NCI-H1092 (cell line): ENCODE results near the gene OSBPL3.

Source experiments
- DNase-seq: peaks from one replicate; lab custom pipeline; 2025; lab: John Stamatoyannopoulos, UW

Gene OSBPL3

DNA sequence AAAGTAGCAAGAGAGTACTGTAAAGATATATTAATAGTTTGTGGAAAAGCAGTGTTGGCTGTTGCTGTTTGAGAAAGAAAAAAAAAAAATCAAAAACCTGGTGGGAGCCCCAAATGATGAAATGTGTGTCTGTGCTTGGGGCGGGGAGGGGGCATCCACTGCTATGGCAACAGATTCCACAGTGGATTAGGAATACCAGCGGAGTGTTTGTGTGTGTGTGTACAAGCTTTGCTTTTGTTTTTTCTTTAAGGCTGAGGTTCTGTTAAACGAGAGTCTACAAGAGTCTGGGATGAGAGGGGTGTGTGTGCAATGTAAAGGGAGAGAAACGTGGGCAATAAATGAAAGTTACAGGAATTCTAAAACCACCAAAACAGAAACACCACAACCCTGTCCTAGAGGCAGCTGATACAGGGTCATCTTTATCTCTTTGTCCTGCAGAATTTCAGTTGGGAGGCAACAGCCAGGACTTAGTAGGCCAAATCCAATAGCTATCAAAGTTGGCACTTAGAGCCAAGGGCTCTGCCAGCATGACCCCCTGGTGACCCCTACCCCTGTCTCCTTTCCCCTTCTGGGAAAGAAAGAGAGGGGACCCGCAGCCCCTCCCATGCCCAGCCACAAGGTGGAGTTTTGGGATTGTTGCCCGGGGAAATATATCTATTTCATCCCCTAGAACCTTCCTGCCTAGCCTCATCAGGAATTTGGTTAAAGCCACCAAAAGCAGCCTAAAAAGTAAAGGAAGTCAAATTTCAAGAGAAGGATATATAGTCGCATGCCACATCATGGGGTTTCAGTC, 85.4 kb downstream of the OSBPL3 start:
- DNase-seq, result no peak

DNA sequence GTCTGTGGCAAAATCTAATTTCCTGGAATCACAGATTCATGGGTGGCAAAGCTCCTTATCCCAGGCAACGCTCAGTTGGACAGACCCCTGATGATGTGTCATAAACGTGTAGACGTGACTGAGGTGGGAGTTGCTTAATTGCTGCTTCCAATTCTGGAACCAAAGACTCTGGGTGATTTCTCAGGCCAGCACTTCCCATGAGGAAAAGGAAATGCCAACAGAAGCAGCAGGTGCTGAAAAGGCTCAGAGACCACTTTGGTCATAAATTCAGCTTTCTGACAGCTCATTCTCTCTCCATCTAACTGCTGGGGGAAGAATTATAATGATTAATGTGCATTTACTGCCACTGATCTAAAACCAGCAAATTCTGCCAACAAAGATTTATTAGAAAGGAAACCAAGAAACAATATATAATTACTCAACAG, 88.7 kb downstream of the OSBPL3 start:
- DNase-seq, result no peak

DNA sequence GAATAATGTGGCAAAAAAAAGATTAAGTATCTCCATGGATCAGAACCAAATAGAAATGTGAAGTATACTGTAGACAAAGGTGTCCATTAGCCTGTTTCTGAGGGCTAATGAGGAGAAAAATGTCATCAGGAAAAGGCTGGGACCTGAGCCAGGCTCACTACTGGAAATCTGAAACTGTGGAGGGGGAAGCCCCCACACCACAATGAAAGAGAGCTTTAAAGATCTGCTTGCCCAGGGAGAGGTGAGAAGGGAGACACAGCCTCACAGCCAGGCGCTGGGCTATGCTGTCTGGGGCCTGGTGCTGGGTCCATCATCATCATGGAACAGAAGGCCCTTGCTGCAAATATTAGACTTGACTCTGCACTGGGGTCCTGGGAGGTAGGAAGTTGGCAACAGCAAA, 90.4 kb downstream of the OSBPL3 start:
- DNase-seq, result peak; percentile 74

DNA sequence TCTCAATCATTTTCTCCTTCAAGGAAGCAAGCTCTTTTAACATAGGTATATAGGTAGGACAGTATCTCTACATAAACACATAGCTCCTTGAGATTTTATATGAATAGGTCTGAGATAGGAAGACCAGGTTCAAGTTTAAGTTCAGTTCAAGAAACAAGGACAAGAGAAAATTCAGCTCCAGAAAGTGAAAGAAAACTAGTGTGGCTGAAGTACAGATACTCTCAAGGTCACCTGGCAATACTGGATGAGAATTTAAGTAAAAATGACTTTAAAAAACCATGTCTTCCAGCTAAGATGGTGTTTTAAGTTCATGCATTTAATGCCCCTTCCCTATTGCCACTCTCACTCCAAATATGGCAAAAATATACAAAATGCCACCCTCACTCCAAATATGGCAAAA, 91.3 kb downstream of the OSBPL3 start:
- DNase-seq, result no peak

DNA sequence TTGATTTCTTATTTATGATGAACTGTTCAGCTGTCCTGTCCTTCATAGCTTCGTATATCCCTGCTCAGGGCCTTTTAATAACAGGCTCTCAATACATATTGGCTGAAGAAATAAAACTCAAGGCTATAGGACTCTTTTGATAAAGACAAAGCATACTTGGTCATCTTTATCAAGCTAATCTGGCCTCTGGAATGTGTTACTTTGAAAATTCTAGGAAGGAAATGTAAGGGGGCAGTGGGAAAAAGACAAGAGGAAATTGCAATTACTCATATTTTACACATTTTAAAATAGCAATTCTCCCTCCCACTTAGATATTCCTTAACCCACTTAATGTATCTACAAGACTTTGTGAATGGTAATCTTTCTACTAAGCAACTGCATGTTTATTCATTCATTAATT, 94.3 kb downstream of the OSBPL3 start:
- DNase-seq, result no peak

DNA sequence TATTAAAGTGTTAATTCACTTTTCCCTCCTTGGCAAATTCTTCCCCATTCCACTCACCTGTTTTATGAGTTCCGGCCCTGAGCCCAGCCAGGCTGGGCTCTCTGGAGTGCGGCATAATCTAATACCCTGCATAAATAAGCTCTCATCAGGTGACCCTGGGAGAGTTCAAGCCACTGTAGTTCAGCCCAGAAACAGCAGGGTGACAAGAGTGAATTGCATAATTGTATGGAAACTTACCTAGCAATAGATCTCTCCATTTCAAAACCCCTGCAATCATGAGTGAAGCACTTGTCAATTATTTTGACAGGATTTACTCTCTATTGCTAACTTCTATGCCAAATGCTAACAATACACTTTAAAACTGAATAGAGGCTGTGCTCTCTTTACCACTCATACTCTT, 94.7 kb downstream of the OSBPL3 start:
- no peak for DNase-seq

DNA sequence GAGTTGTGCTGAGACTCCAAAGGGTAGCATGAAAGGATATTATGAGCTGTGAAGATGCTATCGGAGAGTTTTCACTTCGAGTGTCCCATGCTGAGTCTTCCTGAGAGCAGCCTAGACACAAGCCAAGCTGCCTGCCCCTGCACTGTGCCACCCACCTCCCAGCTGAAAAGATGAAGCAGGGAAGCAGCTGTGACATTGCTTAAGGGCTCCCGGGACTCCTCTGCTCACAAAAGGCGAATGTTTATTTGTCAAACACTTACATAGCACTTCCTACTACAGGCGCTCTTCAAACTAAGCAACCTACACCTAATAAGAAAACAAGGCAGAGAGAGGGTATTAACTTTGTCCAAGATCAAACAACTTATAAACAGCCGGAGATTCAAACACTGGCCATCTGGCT, 95.6 kb downstream of the OSBPL3 start:
- DNase-seq, result no peak

DNA sequence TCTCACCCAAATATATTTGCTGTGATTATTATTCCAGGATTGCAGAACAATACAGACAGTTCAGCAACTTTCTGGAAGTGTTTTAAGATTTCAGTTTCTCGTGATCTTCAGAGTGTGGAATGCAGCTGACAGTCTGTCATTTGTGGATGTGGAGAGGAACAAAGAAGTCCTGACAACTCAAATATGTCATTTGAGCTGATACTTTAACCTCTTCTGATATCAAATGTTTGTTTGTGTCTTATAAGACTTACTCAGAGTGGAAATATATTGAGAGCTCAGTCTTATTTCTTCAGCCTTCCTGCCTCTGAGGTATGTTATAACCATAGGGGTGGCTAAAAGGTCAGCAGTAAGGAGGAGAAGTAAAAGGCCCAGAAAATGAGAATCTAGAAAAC, 96.4 kb downstream of the OSBPL3 start:
- DNase-seq, result no peak

DNA sequence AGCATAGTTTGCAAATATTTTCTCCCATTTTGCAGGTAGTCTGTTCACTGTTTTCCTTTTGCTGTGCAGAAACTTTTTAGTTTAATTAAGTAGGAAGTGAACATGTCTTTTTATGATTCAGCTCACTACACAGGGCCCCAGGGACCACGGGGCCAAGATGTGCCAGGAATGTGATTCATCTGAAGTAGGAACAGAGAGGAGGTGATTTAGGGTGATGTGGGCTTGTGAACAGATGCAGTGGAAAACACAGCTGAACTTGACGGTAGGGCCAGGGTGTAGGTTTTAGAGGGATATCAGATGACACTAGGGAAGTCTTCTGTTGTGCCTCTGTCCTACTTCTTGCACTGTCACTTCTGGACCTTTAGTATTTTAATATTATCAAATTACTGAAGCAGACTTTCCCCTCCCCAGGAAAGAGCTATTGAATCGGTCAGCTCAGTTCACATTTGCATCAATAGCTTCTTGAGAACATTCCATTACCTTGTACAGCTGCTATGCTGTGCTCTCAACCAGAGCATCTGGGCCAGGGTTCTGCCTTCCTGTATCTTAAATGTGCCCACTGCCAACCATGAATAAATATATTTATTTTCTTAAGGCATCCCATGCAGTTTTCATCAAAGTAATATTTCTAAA, 96.9 kb downstream of the OSBPL3 start:
- DNase-seq, result no peak

DNA sequence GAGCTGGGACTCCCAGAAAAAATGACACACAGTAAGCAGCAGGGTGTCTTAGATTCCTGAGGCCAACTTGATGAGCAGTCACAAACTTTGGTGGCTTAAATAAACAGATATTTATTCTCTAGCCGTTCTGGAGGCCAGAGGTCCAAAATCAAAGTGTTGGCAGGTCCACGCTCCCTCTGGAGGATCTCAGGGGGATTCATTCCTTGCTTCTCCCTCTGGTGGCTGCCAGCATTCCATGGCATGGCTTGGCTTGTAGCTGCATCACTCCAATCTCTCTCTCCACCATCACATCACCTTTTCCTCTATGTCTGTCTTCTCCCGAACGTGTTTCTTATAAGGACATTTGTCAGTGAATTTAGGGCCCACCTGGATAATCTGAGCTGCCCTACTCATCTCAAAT, 98.4 kb downstream of the OSBPL3 start:
- no peak for DNase-seq

DNA sequence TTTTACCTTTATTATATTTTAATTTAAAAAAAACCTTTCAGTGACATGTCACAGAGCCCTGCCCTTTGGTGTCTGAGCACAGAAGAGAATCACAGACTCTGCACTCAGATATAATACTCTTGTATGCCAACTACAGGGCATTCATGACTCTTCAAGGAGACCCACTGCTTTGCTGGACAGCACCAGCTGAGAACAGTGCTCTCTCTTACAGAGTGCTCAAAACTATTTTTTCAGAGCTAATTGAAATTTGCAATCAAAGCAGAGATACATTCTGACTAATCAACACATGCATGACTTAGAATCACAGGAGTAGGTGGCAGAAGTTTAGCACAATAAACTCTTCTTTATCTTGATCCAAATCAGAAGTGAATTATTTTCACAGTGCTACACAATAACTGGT, 99.1 kb downstream of the OSBPL3 start:
- DNase-seq, result no peak

DNA sequence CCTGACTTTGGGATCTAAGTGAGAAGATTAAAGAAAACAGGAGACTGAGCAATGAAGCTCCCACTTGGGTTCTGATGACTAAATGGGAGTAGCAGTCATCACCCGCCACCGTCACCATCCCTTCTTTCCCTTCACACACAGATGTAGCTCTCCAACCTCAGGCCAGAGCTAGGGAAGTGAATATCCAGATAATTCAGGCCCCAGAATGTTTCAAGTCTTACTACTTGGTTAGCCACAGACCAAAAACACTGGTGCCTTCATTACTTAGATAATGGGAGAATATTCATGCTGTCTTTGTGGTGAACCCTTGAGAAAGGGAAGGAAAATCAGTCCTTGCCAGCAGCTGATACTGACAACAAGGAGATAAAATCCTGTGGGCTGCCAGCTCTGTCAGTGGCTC, 100.7 kb downstream of the OSBPL3 start:
- no peak for DNase-seq

DNA sequence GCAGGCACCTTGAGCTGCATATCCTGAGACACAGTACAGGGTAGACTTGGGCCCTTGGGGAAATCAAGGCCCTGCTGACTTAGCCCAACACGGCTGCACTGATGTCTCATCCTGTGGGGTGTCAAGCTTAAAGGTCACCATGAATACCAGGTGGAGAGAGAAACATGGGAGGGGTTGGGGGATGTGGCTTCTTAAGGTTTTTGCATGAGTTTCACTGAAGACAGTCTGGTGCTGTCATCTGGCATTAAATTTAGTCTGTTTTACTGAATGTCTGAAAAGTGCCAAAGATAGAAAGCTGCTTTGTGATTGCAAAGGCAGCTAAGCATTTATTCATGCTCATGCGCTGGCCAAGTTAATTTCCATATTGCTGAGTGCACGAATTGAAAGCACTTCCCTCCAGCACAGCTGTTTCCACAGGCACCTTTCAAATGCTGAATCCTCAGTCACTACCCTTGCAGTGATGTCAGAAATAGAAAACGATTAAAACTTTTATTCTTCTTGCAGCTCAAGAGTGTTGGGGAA, 102.1 kb downstream of the OSBPL3 start:
- no peak for DNase-seq

DNA sequence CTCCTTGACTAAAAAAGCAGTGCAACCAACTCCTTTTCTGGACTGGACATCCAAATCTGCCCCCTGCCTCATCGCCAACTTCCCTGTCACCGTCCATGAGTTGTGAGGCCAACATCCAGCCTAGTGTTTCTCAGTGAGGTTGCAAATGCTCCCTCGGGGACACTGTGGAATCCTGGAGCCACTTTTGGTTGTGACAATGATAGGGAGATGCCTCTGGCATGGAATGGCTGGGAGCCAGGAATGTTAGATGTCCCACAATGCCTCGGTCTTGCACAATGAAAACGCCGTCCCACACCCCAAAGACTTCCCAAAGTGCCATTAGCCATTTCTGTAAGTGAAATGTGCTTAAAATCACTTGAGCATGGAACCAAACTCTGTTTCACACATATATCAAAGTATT, 105.2 kb downstream of the OSBPL3 start:
- no peak for DNase-seq

DNA sequence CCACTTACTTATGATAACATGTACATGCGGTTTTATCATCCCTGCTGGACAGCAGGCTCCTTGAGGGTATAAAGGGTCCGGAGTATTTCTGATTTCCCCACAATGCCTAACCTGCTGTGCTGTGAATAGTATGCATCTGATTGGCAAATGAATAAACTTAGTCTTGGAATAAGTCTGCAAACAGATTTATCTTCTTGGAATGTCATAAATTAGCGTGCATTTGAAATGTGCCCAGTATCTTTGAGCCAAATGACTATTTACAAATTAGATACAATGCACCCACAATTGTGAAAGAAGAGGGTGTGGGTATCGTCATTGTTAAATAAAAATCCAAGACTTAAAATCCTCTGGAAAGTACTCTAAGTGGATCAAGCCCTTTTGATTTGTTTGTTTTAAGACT, 106.0 kb downstream of the OSBPL3 start:
- DNase-seq, result no peak

DNA sequence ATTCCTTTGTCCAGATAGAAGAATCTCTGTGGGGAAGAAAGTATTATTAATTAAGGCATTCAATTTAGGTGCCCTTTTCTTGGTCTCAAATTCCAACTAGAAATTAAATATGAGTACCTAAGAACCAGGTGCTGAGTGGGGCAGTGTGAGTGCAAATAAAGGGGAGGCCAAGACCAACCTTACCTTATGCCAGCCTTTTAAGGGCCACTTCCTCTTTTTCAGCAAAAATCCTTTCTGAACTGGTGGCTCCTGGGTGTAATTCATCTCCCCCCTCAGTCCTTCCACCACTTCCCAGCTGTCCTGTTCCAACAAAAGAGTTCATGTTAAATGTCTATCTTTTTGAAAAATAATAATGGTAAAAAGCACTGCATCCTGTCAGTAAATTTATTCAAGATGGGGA, 108.2 kb downstream of the OSBPL3 start:
- no peak for DNase-seq

DNA sequence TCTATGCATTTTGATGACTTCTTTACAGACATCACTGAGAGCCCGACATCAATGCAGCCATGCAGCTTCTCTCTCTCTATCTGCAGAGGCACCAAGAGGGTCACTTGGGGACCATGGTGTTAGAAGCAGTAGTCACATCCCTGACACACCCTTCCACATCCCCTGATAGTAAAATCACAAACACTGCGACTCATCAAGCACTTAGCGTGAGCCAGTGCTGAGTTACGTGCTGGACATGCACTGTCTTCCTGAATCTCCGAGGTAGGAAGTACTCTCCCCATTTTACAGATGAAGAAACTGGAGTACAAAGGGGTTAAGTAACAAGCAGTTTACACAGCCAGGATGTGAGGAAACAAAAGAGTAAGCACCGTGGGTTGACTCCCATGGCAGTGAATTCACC, 109.2 kb downstream of the OSBPL3 start:
- no peak for DNase-seq

DNA sequence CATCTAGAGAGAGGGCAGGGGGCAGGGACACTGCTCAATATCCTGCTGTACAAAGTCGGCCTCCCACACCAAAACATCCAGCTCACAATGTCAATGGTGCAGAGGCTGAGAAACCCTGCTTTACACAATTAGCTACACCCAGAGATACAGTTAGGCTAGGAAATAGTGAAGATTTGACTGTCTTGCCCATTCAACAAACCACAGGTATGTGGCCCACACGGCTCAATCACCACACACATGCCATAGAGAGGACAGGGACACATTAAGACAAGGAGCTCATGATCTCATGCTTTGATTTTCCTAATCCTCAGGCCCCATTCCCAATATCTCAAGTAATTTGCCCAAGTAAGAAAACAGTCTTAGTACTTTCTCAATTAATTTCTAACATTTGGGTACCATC, 110.4 kb downstream of the OSBPL3 start:
- no peak for DNase-seq

DNA sequence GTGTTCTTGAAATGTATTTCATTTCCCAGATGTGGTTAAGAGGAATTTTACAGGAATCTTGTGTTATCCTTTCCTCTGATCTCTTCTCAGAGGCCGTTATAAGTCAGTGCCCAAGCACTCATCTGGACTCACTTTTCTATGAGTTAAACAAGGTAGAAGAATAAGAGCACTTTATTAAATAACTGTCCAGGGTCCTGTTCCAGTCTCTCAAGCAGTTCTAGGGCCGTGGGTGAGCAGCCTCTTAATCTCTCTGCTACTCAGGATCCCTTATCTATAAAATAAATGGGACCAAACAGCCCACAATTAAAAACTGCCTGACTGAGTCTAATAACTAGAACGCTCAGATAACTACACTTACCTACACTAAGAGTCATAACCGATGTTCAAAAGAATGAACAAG, 111.2 kb downstream of the OSBPL3 start:
- no peak for DNase-seq

DNA sequence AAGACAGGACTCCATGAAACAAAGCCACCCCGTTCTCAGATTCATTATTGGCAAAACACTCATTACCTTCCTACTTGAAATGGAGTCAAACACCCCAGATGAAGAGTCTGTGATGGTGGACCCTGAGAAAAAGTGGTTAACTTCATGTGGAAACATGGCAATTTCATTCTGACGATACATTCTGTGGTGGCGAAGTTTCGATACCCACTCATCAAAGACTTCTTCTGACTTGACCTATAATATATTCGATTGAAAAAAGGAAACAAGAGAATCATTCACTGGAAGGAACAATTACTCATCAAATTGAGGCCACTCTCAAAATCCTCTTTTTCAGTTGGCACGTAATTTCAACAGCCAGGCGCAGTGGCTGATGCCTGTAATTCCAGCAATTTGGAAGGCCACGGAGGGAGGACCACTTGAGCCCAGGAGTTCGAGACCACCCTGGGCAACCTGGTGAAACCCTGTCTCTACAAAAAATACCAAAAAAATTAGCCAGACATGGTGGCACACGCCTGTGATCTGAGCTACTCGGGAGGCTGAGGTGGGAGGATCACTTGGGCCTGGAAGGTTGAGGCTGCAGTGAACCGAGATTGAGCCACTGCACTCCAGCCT, 113.9 kb downstream of the OSBPL3 start:
- no peak for DNase-seq

DNA sequence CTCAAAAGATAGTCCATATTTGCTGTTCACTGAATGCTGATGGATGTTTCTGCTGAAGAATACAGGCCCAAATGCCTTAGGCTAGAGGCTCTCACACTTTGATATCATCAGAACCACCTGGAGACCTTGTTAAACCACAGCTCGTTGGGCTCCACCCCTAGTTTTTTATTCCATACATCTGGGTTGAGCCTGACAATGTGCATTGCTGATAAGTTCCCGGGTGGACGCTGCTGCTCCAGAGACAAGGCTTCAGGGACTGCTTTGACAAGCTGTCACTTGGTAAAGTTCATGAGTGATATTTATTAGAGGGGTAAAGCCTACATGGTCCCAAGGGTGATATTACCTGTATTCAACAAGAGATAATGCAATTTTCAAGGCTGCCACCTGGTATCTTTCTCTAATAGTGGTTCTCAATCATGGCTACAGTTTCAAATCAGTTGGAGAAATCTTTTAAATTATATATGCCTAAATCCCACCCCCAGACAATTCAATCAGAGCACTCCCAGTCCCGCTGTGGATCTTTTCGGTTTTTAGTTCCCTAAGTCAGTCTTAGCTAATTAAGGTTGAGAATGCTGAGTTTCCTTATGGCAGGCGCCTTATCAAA, 115.7 kb downstream of the OSBPL3 start:
- DNase-seq, result no peak

DNA sequence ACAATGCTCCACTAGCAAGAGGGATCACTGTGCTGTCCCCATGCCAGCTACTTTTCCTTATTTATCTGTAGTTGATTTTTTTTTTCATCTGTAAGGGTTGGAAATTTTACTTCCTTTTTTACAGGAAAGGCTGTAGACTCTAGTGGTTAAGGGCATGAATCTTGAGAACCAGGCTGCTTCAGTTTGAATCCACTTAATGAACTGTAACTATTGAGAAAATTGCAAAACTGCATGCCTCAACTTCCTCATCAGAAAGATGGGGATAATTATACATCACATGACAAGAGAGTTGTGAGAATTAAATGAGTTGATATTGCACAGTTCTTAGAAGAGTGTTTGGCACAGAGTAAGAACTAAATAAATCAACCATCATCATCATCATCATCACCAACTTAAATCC, 116.4 kb downstream of the OSBPL3 start:
- no peak for DNase-seq

DNA sequence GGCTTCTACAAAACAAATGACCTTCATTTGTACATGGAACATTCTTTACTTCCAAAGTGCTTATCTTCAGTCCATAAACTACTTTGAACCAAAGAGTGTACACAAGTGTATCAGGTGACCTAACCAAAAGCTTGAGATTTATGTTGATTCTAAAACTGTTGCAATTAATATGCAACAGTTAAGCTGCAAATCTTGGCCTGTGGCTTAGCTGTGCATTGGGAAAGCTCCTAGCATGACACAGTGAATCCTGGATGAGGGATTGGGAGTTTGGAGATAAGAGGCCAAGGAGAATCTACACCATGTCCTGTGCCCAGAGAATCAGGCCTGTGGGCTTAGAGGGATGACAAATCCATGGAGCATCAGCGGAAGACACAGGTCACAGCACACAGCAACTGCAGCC, 117.5 kb downstream of the OSBPL3 start:
- DNase-seq, result no peak
